ENCODE results near the gene GLIS1. TPM values are rescaled to one million over a fixed set of nuclear protein-coding genes. Genes with fewer than 3 reads are reported as not detected.

GLIS1 gene
- polyA plus RNA-seq, 1 donor (not counting 4 experiments of a cell fraction or from before 2014, with no cell fraction given), result not detected

- H4K20me1 ChIP-seq (ENCODE audit: control insufficient read depth, extremely low read depth, insufficient read depth, low read length), result no peaks in the 10 kb centered on the region
- no peaks in the 10 kb centered on the region for H3K4me1 ChIP-seq (ENCODE audit: control insufficient read depth, extremely low read depth, insufficient read depth, low read length)
- H3K9me1 ChIP-seq (ENCODE audit: control insufficient read depth, extremely low read depth, insufficient read depth, low read length), result no peaks in the 10 kb centered on the region
- no peak overlapping the region for H3K4me2 ChIP-seq (ENCODE audit: control insufficient read depth, extremely low read depth, insufficient read depth, low read depth, low read length)
- no peak overlapping the region for H2AFZ ChIP-seq (ENCODE audit: control insufficient read depth, low read length)
- H3K36me3 ChIP-seq (ENCODE audit: control insufficient read depth in 2 of 2, extremely low read depth in 1 of 2, insufficient read depth in 2 of 2, low read length in 2 of 2), result no peaks in the 10 kb centered on the region
- dilution Hi-C loops (cut with MboI; ENCODE audit: extremely low pct_ligation_motif_present, low sequenced_read_pairs), result no loop called here
- no peak overlapping the region for H3K27ac ChIP-seq (ENCODE audit: control insufficient read depth, insufficient read depth, low read length)
- no peak overlapping the region for H3K9ac ChIP-seq (ENCODE audit: control insufficient read depth, extremely low read depth, insufficient read depth, low read length)
- no peaks in the 10 kb centered on the region for H3K9me3 ChIP-seq (ENCODE audit: control insufficient read depth, low read depth, low read length)
- DNase-seq (ENCODE audit: low read depth, low spot score) (no peak), FAIRE-seq (no peak)
- no peaks in the 10 kb centered on the region for H3K27me3 ChIP-seq (ENCODE audit: control insufficient read depth, extremely low read depth, insufficient read depth, low read length)
- H3K79me2 ChIP-seq (ENCODE audit: control insufficient read depth, insufficient read depth, low read length), result no peaks in the 10 kb centered on the region
- H3K4me3 ChIP-seq (ENCODE audit: control insufficient read depth in 2 of 3, extremely low read depth in 1 of 3, insufficient read depth in 2 of 3, low read depth in 1 of 3, low read length in 3 of 3), result no peak overlapping the region
- TF ChIP-seq CTCF (optimal IDR thresholded peaks at IDR 0.05 in 1 of 3, IDR thresholded peaks at IDR 0.05 in 1 of 3, conservative IDR thresholded peaks at IDR 0.05 in 1 of 3; ENCODE audit: extremely low read depth in 1 of 3, insufficient read depth in 2 of 3, low read length in 3 of 3), result no peak
- TF ChIP-seq EZH2 (IDR thresholded peaks at IDR 0.05; ENCODE audit: low read length), result no peak
Observed at GRCh38 chr1:53620061-53620855, 118.7 kb downstream of the GLIS1 start.

- H3K9ac ChIP-seq (ENCODE audit: control insufficient read depth, extremely low read depth, insufficient read depth, low read length), result no peak overlapping the region
- H3K9me1 ChIP-seq (ENCODE audit: control insufficient read depth, extremely low read depth, insufficient read depth, low read length), result no peaks in the 10 kb centered on the region
- DNase-seq (ENCODE audit: low read depth, low spot score) (no peak), FAIRE-seq (no peak)
- H3K4me3 ChIP-seq (ENCODE audit: control insufficient read depth in 2 of 3, extremely low read depth in 1 of 3, insufficient read depth in 2 of 3, low read depth in 1 of 3, low read length in 3 of 3), result no peak overlapping the region
- H3K9me3 ChIP-seq (ENCODE audit: control insufficient read depth, low read depth, low read length), result no peaks in the 10 kb centered on the region
- no peaks in the 10 kb centered on the region for H3K36me3 ChIP-seq (ENCODE audit: control insufficient read depth in 2 of 2, extremely low read depth in 1 of 2, insufficient read depth in 2 of 2, low read length in 2 of 2)
- H4K20me1 ChIP-seq (ENCODE audit: control insufficient read depth, extremely low read depth, insufficient read depth, low read length), result no peaks in the 10 kb centered on the region
- no peaks in the 10 kb centered on the region for H3K4me1 ChIP-seq (ENCODE audit: control insufficient read depth, extremely low read depth, insufficient read depth, low read length)
- no peak overlapping the region for H3K4me2 ChIP-seq (ENCODE audit: control insufficient read depth, extremely low read depth, insufficient read depth, low read depth, low read length)
- H3K27me3 ChIP-seq (ENCODE audit: control insufficient read depth, extremely low read depth, insufficient read depth, low read length), result no peaks in the 10 kb centered on the region
- TF ChIP-seq EZH2 (IDR thresholded peaks at IDR 0.05; ENCODE audit: low read length) (no peak), CTCF (optimal IDR thresholded peaks at IDR 0.05 in 1 of 3, IDR thresholded peaks at IDR 0.05 in 1 of 3, conservative IDR thresholded peaks at IDR 0.05 in 1 of 3; ENCODE audit: extremely low read depth in 1 of 3, insufficient read depth in 2 of 3, low read length in 3 of 3) (no peak)
- H3K27ac ChIP-seq (ENCODE audit: control insufficient read depth, insufficient read depth, low read length), result no peak overlapping the region
- H2AFZ ChIP-seq (ENCODE audit: control insufficient read depth, low read length), result no peak overlapping the region
- no peaks in the 10 kb centered on the region for H3K79me2 ChIP-seq (ENCODE audit: control insufficient read depth, insufficient read depth, low read length)
- dilution Hi-C loops (cut with MboI; ENCODE audit: extremely low pct_ligation_motif_present, low sequenced_read_pairs), result no loop called here
Observed at GRCh38 chr1:53619367-53620060, 119.5 kb downstream of the GLIS1 start.

Data from keratinocyte (primary cell).